ENCODE data around the gene GPATCH1.

GRCh38 chr19:33062902-33063301 is 18.1 kb upstream of the GPATCH1 start:
- TF ChIP-seq CTCF (IDR thresholded peaks at IDR 0.05; ENCODE audit: low read length) (no peak), EZH2phosphoT487 (IDR thresholded peaks at IDR 0.05; ENCODE audit: low read length) (no peak)
